Smooth muscle cell (in vitro differentiated cells): ENCODE data around the gene RXRA. TPM values are rescaled to one million over a fixed set of nuclear protein-coding genes. Genes with fewer than 3 reads are reported as not detected.

ENCODE experiments used
- DNase-seq: peaks from one replicate; lab custom pipeline; 2025; ENCODE audit not compliant: unreplicated experiment; lab: John Stamatoyannopoulos, UW
- H2AFZ ChIP-seq: fragments of 200-600 bp; sonication (generic); 2 replicates; pipeline ENCODE4 v1.6.0; 2016; ENCODE audit warnings: antibody characterized with exemption, low read depth, mild to moderate bottlenecking
- H3F3A ChIP-seq: fragments of 200-600 bp; sonication (generic); 2 replicates; pipeline ENCODE4 v1.6.0; 2017; ENCODE audit warnings: antibody characterized with exemption, low read depth
- H3K27ac ChIP-seq: fragments of 200-600 bp; sonication (generic); 2 replicates; pipeline ENCODE4 v1.5.1; 2016; ENCODE audit warnings: low read depth, mild to moderate bottlenecking
- H3K27me3 ChIP-seq: fragments of 200-600 bp; sonication (generic); 2 replicates; pipeline ENCODE4 v1.6.1; 2016; ENCODE audit warnings: low read depth, mild to moderate bottlenecking
- H3K36me3 ChIP-seq: fragments of 200-600 bp; sonication (generic); 2 replicates; pipeline ENCODE4 v1.5.1; 2016; ENCODE audit warnings: low read depth
- H3K4me1 ChIP-seq: fragments of 200-600 bp; sonication (generic); 2 replicates; pipeline ENCODE4 v1.5.1; 2016; ENCODE audit warnings: low read depth
- H3K4me2 ChIP-seq: fragments of 200-600 bp; sonication (generic); 2 replicates; pipeline ENCODE4 v1.6.0; 2016; ENCODE audit warnings: mild to moderate bottlenecking
- H3K4me3 ChIP-seq: fragments of 200-600 bp; sonication (generic); 2 replicates; pipeline ENCODE4 v1.5.1; 2016; ENCODE audit warnings: mild to moderate bottlenecking
- H3K79me2 ChIP-seq: fragments of 200-600 bp; sonication (generic); 2 replicates; pipeline ENCODE4 v1.6.0; 2016; ENCODE audit warnings: low read depth, mild to moderate bottlenecking
- H3K9ac ChIP-seq: fragments of 200-600 bp; sonication (generic); 2 replicates; pipeline ENCODE4 v1.6.0; 2016; ENCODE audit warnings: low read depth
- H3K9me3 ChIP-seq: fragments of 200-600 bp; sonication (generic); replicated peaks from 2 replicates; pipeline ENCODE4 v1.5.1; 2016; ENCODE audit warnings: low read depth
- H4K20me1 ChIP-seq: fragments of 200-600 bp; sonication (generic); 2 replicates; pipeline ENCODE4 v1.6.0; 2016; ENCODE audit warnings: low read depth
- CTCF ChIP-seq: fragments of 200-600 bp; sonication (generic); IDR thresholded peaks from 2 replicates; pipeline ENCODE4 v1.5.1; 2017; ENCODE audit warnings: borderline replicate concordance, mild to moderate bottlenecking, antibody characterized with exemption; ENCODE audit not compliant: insufficient read depth, poor library complexity, severe bottlenecking
- WGBS: methylation state at CpG from one replicate; pipeline ENCODE4 v1.1.7; 2016; ENCODE audit warnings: low lambda C conversion rate; 5-methylcytosine and 5-hydroxymethylcytosine counted together
- polyA plus RNA-seq: library from polyadenylated mRNA; unstranded; fragments of >200 nt; fragmentation: Nextera tagmentation; extraction: Ambion mirVana; gene quantifications from 2 replicates; pipeline ENCODE4 v1.2.1, GENCODE V29; 2016
- total RNA-seq: library from RNA; depleted of rRNA; stranded (reverse); fragments of >200 nt; gene quantifications from 2 replicates; pipeline ENCODE4 v1.2.3, GENCODE V29; 2014

The RXRA gene
- total and polyA plus RNA-seq, 2 experiments from 2014 or later, result 8.9 to 23.1 TPM

- Histone ChIP-seq H3K27me3 (no peaks in the 10 kb centered on the region), H3K79me2 (no peaks in the 10 kb centered on the region), H2AFZ (no peak overlapping the region), H3K4me1 (peaks cover 5% of the 10 kb centered on the region), H3K36me3 (no peaks in the 10 kb centered on the region), H3K9me3 (no peaks in the 10 kb centered on the region), H3K4me3 (no peak overlapping the region), H3K9ac (no peak overlapping the region), H3K4me2 (no peak overlapping the region), H3F3A (no peaks in the 10 kb centered on the region), H4K20me1 (no peaks in the 10 kb centered on the region), H3K27ac (no peak overlapping the region)
- DNase-seq, result no peak
- TF ChIP-seq CTCF, result no peak
- WGBS, result 93% methylated on average over 9 of the region's 9 CpGs
Observed at GRCh38 chr9:134297576-134297975, 28.7 kb upstream of the RXRA start.

GRCh38 chr9:134298000-134298399, 28.3 kb upstream of the RXRA start:
- H3K79me2 ChIP-seq, result no peaks in the 10 kb centered on the region
- H3K9ac ChIP-seq, result no peak overlapping the region
- no peaks in the 10 kb centered on the region for H3K27me3 ChIP-seq
- H3K27ac ChIP-seq, result no peak overlapping the region
- no peak overlapping the region for H3K4me2 ChIP-seq
- no peak overlapping the region for H2AFZ ChIP-seq
- no peaks in the 10 kb centered on the region for H4K20me1 ChIP-seq
- no peak overlapping the region for H3K4me3 ChIP-seq
- no peaks in the 10 kb centered on the region for H3K36me3 ChIP-seq
- TF ChIP-seq CTCF, result no peak
- H3F3A ChIP-seq, result no peaks in the 10 kb centered on the region
- 91% methylated on average over 6 of the region's 6 CpGs for WGBS
- DNase-seq, result no peak
- H3K9me3 ChIP-seq, result no peaks in the 10 kb centered on the region
- peaks cover 5% of the 10 kb centered on the region for H3K4me1 ChIP-seq

- 90% methylated on average over 5 of the region's 5 CpGs for WGBS
- Histone ChIP-seq H2AFZ (no peak overlapping the region), H3K4me1 (no peaks in the 10 kb centered on the region)
Observed at GRCh38 chr9:134299068-134299467, 27.2 kb upstream of the RXRA start.

More at GRCh38 chr9:134299068-134299467, 27.2 kb upstream of the RXRA start:
- Histone ChIP-seq H3K4me2 (no peak overlapping the region), H3F3A (no peaks in the 10 kb centered on the region), H3K9me3 (no peaks in the 10 kb centered on the region), H3K79me2 (no peaks in the 10 kb centered on the region), H3K27me3 (no peaks in the 10 kb centered on the region), H3K4me3 (no peak overlapping the region), H4K20me1 (no peaks in the 10 kb centered on the region), H3K9ac (no peak overlapping the region), H3K36me3 (no peaks in the 10 kb centered on the region), H3K27ac (no peak overlapping the region)
- no peak for DNase-seq
- TF ChIP-seq CTCF, result no peak
